GM13977 (cell line): ENCODE measurements around the gene PGBD5.

Experiments
- DNase-seq: peaks from one replicate; pipeline ENCODE4 v3.0.0; 2012; ENCODE audit warnings: low spot score
- in situ Hi-C: fragments of 300-500 bp; cut with MboI; formaldehyde crosslinking; loops from one replicate; pipeline ENCODE4 v1.12.0; 2022; ENCODE audit warnings: low sequenced_read_pairs, low pct_unique_long_range_greater_than_20kb, mixed read lengths, inconsistent platforms; ENCODE audit not compliant: unreplicated experiment
- TF ChIP-seq, protein P1 (sequence below): IDR thresholded peaks from 2 replicates; pipeline ENCODE4 v1.5.1; 2012; ENCODE audit warnings: mild to moderate bottlenecking, control low read depth; ENCODE audit not compliant: insufficient read depth; ENCODE audit errors: extremely low read depth, missing control alignments

Gene PGBD5

DNA sequence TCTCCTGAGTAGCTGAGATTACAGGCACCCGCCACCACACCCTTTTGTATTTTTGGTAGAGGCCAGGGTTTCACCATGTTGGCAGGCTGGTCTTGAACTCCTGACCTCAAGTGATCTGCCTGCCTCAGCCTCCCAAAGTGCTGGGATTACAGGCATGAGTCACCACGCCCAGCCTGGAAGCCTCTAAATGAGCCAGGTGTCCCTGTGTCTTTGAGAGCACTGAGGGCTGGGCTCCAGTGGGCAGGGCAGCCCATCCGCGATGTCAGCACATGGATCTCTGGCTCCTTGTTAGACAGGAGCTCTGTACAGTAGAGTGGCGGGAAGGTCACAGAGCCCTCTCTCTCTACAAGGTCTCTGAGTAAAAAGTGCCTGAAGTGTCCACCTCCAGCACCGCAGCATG, 124.3 kb downstream of the PGBD5 start:
- no peak for DNase-seq
- TF ChIP-seq, protein P1, sequence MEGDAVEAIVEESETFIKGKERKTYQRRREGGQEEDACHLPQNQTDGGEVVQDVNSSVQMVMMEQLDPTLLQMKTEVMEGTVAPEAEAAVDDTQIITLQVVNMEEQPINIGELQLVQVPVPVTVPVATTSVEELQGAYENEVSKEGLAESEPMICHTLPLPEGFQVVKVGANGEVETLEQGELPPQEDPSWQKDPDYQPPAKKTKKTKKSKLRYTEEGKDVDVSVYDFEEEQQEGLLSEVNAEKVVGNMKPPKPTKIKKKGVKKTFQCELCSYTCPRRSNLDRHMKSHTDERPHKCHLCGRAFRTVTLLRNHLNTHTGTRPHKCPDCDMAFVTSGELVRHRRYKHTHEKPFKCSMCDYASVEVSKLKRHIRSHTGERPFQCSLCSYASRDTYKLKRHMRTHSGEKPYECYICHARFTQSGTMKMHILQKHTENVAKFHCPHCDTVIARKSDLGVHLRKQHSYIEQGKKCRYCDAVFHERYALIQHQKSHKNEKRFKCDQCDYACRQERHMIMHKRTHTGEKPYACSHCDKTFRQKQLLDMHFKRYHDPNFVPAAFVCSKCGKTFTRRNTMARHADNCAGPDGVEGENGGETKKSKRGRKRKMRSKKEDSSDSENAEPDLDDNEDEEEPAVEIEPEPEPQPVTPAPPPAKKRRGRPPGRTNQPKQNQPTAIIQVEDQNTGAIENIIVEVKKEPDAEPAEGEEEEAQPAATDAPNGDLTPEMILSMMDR = no peak
- in situ Hi-C loops = loop anchor here (25.0 kb wide), 2 partner anchors 640 to 1040 kb away; partner anchors contain the start of gene RAB4A

DNA sequence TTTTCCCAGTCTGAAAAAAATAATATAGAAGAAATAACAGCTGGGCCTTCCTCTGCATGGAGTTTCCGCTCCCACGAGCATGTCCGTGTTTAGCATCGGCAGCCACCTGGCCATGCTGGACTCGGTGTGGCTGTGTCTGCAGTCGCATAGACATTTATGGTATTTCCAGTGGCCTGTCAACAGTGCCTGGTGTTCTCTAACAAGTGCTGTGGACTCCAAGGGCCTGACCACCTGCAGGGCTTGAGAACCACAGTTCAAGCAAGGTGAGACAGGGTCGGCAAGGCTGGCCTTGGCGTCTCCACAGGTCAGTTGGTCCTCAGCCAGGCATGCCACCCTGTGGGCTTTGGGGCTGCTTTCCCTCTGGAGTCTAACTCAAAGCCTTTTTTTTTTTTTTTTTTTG, 124.8 kb downstream of the PGBD5 start:
- in situ Hi-C loops = loop anchor here (25.0 kb wide), 2 partner anchors 639 to 1039 kb away; partner anchors contain the start of gene RAB4A
- TF ChIP-seq, protein P1 = no peak
- DNase-seq = no peak

DNA sequence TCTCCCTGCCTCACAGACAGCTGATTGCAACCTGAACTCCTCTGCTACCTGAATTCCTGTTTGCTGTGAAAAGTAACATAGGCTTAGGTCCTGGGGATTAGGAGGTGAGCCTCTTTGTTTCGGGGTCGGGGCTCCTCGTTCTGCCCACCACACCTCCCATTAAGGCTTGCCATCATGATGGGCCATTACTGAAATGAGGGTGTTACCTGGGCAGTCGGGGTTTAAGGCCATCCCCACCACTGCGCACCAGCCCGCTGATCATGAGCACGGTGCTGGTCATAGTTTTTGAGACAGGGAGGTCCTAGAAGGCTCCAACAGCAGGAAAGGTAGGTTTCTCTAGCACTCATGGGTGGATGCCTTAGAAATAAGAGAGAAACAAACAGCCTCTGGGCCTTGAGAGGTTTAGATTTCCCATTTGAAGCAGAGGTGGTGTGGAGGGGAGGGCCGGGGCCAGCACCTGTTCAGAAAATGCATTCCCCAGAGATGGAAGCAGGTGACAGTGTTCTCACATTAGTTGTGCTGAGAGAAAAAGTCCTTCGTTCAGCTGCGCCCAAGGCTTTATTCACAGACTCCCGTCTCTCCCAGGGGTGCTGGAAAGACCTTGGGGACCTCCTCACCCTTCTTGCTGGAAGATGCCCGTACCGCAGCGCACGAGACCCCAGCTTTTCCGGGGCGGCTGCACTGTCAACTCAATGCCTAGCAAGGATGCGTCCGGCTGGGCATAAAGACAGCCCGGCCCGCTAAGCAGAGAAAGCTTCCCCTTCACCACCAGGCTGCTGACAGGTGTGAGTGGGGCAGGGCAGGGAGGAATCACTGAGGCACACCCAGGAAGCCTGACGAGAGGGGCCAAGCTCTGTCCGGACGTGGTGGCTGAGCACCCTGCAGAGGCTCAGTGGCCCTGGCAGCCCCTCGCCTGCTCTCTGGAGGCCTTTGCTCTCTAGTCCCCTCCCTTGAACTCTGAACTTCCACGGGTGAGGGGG, 125.5 kb downstream of the PGBD5 start:
- TF ChIP-seq, protein P1 = no peak
- DNase-seq = no peak
- in situ Hi-C loops = loop anchor here (25.0 kb wide), 2 partner anchors 638 to 1038 kb away; partner anchors contain the start of gene RAB4A

DNA sequence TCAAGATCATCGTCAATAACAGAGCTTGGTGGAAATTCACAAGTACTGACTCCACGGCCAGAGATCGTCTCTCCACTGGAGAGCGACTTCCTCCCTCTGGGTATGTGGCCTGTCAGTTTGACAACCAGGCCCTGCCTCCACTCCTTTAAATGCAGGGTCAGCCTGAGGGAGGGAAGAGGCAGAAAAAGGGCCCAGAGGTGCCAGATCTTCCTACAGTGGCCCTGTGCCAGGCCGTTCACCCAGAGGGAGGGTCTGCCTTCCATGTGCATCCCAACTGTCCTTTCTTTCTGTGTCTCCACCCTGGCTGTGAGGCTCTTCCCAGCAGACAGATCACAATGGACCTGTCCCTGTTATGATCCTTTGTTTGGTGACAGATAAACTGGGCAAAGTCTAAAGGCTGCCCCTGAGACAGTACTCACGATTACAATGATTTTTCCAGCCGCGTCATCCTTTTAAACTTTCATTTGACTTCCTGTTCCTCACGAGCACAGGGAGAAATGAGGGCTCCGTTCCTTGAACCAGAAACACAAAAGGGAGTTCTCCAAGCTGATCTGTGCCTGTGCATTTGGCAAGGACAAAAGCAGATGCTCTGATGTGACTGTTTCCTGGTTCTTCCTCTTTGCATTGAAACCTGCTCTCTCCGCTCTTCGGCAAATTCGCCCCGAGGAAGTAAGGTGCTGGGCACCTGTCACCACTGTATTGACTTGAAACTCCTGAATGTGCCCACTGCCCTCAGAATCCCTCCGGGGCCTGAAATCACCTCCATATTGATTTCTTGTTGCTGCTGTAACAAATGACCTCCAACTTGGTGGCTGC, 126.7 kb downstream of the PGBD5 start:
- TF ChIP-seq, protein P1 = no peak
- DNase-seq = no peak
- in situ Hi-C loops = loop anchor here (25.0 kb wide), 2 partner anchors 637 to 1037 kb away; partner anchors contain the start of gene RAB4A

DNA sequence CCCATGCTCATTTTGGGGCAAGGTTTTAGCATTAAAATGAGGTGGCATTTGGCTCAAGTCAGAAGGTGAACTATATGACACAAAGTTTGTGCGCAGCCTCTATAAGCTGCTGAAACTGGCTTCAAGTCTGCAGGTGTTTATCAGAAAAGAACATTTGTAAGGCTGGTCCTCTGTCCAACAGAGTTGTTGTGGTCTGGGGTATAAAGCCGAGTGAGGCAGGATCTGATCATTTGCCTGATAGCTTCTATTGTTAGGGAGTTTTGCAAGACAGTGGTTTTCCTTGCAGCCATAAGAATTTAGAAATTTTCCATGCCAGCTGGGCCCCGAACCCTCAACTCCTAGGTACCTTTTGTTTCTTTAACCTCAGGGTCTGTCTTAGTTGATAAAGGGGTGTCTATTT, 130.8 kb downstream of the PGBD5 start:
- in situ Hi-C loops = no loop called here
- TF ChIP-seq, protein P1 = no peak
- DNase-seq = no peak

DNA sequence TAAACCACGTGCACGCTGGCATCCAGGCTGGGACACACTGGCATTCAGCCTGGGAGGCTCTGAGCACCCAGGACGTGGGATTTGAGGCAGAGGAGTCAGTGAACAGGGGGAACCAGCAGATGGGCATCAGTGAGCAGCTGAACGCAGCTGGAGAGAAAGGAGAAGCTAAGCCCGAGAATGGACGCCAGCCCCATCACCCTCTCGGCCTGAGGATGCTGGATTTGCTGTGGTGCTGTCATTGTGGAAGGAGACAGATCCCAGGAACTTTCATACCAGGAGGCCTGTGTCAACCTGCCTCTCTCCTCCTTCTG, 132.8 kb downstream of the PGBD5 start:
- no peak for DNase-seq
- TF ChIP-seq, protein P1 = no peak
- in situ Hi-C loops = no loop called here
